K562 (cell line): ENCODE measurements around the gene RUNX3. TPM values are rescaled to one million over a fixed set of nuclear protein-coding genes. Genes with fewer than 3 reads are reported as not detected.

Experiments used
- ATAC-seq: fragments of 200-7000 bp; cut with Tn5 transposase; 3 replicates; pipeline ENCODE4 v1.9.1; 2020; ENCODE audit warnings: moderate library complexity
- BruUV-seq: library from RNA; stranded (reverse); fragments of 400-500 nt; replicated peaks from 2 replicates; lab custom pipeline; 2021; lab: Mats Ljungman, UMichigan
- CTCF ChIA-PET: fragments of 300-600 bp; formaldehyde crosslinking; extraction: SDS; loops from one replicate; lab custom pipeline; 2021; ENCODE audit warnings: low intra/inter-chr PET ratio; lab: Yijun Ruan, JAX
- POLR2A ChIA-PET: fragments of 300-600, 350-650 bp; sonication (Branson Sonifier 250); formaldehyde crosslinking; extraction: SDS; loops from one replicate; lab custom pipeline; 2021; ENCODE audit warnings: antibody characterized with exemption, inconsistent platforms; lab: Yijun Ruan, JAX
- DNase-seq, 4 experiments: peaks; one replicate each; pipeline versions ENCODE4 v3.0.0 to v3.0.0-alpha.2; 2011 to 2018; ENCODE audit warnings: low spot score in 3 of 4, mixed read lengths in 3 of 4; ENCODE audit errors: extremely low read depth in 1 of 4
- FAIRE-seq: peaks from 2 replicates; lab custom pipeline; 2011; peaks lifted over from hg19 to GRCh38; lab: Jason Lieb, UNC
- H2AFZ ChIP-seq: 2 replicates; pipeline ENCODE4 v1.6.0; 2011; ENCODE audit warnings: low read depth, low read length, control low read depth, inconsistent platforms
- H3K27ac ChIP-seq: fragments of 200-600 bp; 3 replicates; pipeline ENCODE4 v1.8.0; 2011; ENCODE audit warnings: low read depth, mild to moderate bottlenecking, control low read depth, inconsistent platforms, low read length, moderate library complexity, mixed read lengths; ENCODE audit errors: extremely low read depth
- H3K27me3 ChIP-seq, 2 experiments: fragments of 300-600 bp in 1 of 2; 2 replicates in 1 of 2; 3 replicates in 1 of 2; pipeline versions ENCODE4 v1.6.0 to v1.8.0; 2011; ENCODE audit warnings: inconsistent platforms in 2 of 2, low read length in 2 of 2, mild to moderate bottlenecking in 1 of 2, mixed read lengths in 1 of 2, moderate library complexity in 1 of 2; ENCODE audit not compliant: control insufficient read depth in 2 of 2, insufficient read depth in 2 of 2
- H3K36me3 ChIP-seq: fragments of 300-600 bp; 3 replicates; pipeline ENCODE4 v1.8.0; 2011; ENCODE audit warnings: mild to moderate bottlenecking, low read length, inconsistent platforms; ENCODE audit not compliant: control insufficient read depth, insufficient read depth
- H3K4me1 ChIP-seq, 2 experiments: fragments of 200-600 bp in 1 of 2; replicated peaks in 1 of 2; 2 replicates in 1 of 2; 3 replicates in 1 of 2; pipeline versions ENCODE4 v1.5.1 to v1.8.0; 2011; ENCODE audit warnings: inconsistent platforms in 2 of 2, low read length in 2 of 2, mild to moderate bottlenecking in 1 of 2, mixed read lengths in 1 of 2, moderate library complexity in 1 of 2; ENCODE audit not compliant: control insufficient read depth in 2 of 2, insufficient read depth in 2 of 2
- H3K4me2 ChIP-seq: 2 replicates; pipeline ENCODE4 v1.6.1; 2011; ENCODE audit warnings: low read length, control low read depth, inconsistent platforms, mixed read lengths; ENCODE audit not compliant: insufficient read depth
- H3K4me3 ChIP-seq: fragments of 200-600 bp; sonication (generic), shearing (Covaris generic); 2 replicates; pipeline ENCODE4 v1.5.1; 2016; ENCODE audit warnings: control low read depth, inconsistent platforms
- H3K79me2 ChIP-seq: fragments of 200-600 bp; 3 replicates; pipeline ENCODE4 v1.8.0; 2011; ENCODE audit warnings: low read length, inconsistent platforms; ENCODE audit not compliant: control insufficient read depth, insufficient read depth
- H3K9ac ChIP-seq, 2 experiments: 2 replicates each; pipeline versions ENCODE4 v1.6.0 to v1.6.1; 2011; ENCODE audit warnings: low read depth in 2 of 2, low read length in 2 of 2, control low read depth in 1 of 2, inconsistent platforms in 1 of 2, mild to moderate bottlenecking in 1 of 2, mixed read lengths in 1 of 2; ENCODE audit not compliant: insufficient read depth in 1 of 2
- H3K9me1 ChIP-seq: one replicate; pipeline ENCODE4 v1.6.0; 2011; ENCODE audit warnings: inconsistent platforms, mild to moderate bottlenecking, low read length, moderate library complexity; ENCODE audit not compliant: control insufficient read depth, insufficient read depth
- H3K9me3 ChIP-seq: replicated peaks from 2 replicates; pipeline ENCODE4 v1.5.1; 2011; ENCODE audit warnings: low read depth, low read length, inconsistent platforms; ENCODE audit not compliant: control insufficient read depth, insufficient read depth
- H4K20me1 ChIP-seq: replicated peaks from 2 replicates; pipeline ENCODE4 v1.6.1; 2011; ENCODE audit warnings: low read length, inconsistent platforms, mixed read lengths; ENCODE audit not compliant: control insufficient read depth, insufficient read depth
- EZH2 ChIP-seq: IDR thresholded peaks from 2 replicates; pipeline ENCODE4 v1.6.1; 2012; ENCODE audit warnings: low read depth, mild to moderate bottlenecking, inconsistent platforms, low read length, borderline replicate concordance
- NCOA6 ChIP-seq: fragments of 450-650 bp; IDR thresholded peaks from 2 replicates; pipeline ENCODE4 v1.6.1; 2017; ENCODE audit warnings: mild to moderate bottlenecking
- RBM25 ChIP-seq: fragments of 200-400 bp; formaldehyde crosslinking; IDR thresholded peaks from 2 replicates; pipeline ENCODE4 v1.6.1; 2018; ENCODE audit warnings: low read length, low read depth, moderate library complexity; ENCODE audit not compliant: severe bottlenecking
- WGBS: fragments of 100-300 bp; shearing (Covaris generic); methylation state at CpG from one replicate; pipeline ENCODE4 v1.1.6; 2016; ENCODE audit warnings: low coverage, mixed read lengths; ENCODE audit not compliant: insufficient coverage; ENCODE audit errors: missing lambda C conversion rate; 5-methylcytosine and 5-hydroxymethylcytosine counted together
- in situ Hi-C: fragments of 300-500 bp; cut with MboI; formaldehyde crosslinking; loops from 4 replicates; pipeline ENCODE4 v1.15.0; 2018; ENCODE audit warnings: inconsistent platforms, mixed read lengths
- intact Hi-C: fragments of 100-400 bp; cut with micrococcal nuclease; formaldehyde crosslinking; loops from 2 replicates; pipeline ENCODE4 v1.14.2; 2022
- polyA plus RNA-seq, 8 experiments: library from polyadenylated mRNA; depleted of rRNA in 4 of 8; stranded (reverse) in 5 of 8; unstranded in 3 of 8; fragments of >200 nt; fragmentation: Nextera tagmentation in 2 of 8; fragmentation: Illumina TruSeq in 1 of 8; extraction: Ambion mirVana in 2 of 8; extraction: Trizol in 1 of 8; gene quantifications; 2 replicates each; pipeline versions ENCODE4 v1.2.1 to v1.2.3, GENCODE V29; 2011 to 2014; ENCODE audit warnings: inconsistent platforms in 1 of 8, missing spikeins in 1 of 8
- total RNA-seq, 7 experiments: library from RNA; depleted of rRNA in 6 of 7; stranded (reverse); fragments of >200 nt in 6 of 7; fragmentation: Illumina TruSeq in 2 of 7; extraction: Trizol in 2 of 7; gene quantifications; 2 replicates each; pipeline versions ENCODE4 v1.2.1 to v1.2.3, GENCODE V29; 2011 to 2021; ENCODE audit warnings: low replicate concordance in 1 of 7

RUNX3 gene
- total and polyA plus RNA-seq, 9 of the 15 experiments (the other 6 are each of a cell fraction or from before 2014, with no cell fraction given): 0.01 to 0.64 (median 0.09) TPM

DNA sequence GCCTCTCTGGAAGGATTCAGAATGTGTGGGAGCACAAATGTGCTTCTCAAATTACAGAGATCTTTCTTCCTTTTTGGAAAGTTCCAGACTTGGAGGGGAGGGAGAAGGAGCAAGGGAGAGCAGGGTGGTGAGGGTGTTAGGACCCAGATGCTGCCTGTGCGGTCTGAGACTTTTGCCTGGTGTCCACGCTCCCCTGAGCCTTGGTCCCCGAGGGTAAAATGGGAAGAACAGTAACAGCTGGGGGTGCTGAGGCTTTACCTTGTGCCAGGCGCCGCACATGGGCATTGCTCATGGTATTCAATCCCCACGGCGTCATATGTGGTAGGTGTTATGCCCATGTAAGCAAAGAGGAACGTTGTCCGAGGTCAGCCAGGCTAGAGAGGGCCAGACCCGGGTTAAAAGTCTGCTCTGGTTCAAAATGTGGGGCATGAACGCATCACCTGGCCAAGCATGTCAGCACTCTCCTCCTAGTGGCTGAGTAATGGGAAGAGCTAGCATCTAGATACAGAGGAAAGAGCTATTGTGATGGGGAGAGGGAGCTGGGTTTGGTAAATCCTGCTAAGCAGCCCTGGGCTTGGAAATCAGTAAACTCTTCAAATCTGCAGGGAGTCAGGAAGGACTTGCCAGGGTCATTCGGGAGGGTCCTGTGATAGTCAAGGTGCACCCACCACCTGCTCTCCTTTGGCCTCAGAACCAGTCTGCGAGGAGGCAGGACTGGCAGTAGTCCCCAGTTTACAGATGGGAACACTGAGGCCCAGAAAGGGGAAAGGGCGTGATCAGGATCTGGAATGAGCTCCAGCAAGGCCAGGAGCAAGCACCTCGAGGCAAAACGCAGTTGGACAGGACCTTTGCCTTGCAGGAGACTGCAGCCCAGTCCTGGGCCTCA is 4.5 kb upstream of the RUNX3 start:
- FAIRE-seq (no peak), DNase-seq (no peak)
- in situ Hi-C loops: loop anchor here (5.0 kb wide), 1 partner anchor 168 kb away; no protein-coding TSS in a partner anchor
- Histone ChIP-seq H3K9me3 (no peaks in the 10 kb centered on the region), H3K4me3 (no peak overlapping the region), H3K9me1 (no peaks in the 10 kb centered on the region), H2AFZ (no peak overlapping the region), H3K4me2 (no peak overlapping the region), H3K36me3 (no peaks in the 10 kb centered on the region)
- POLR2A ChIA-PET: interaction anchor here (0.7 kb wide), 1 partner anchor 89 kb away, joined by 4 read pairs; no protein-coding TSS in a partner anchor
- CTCF ChIA-PET: interaction anchor here (0.6 kb wide), 1 partner anchor 67 kb away, joined by 3 read pairs; no protein-coding TSS in a partner anchor
- no TSS peak for BruUV-seq
- TF ChIP-seq EZH2: 0 out of 2 replicates have a peak, but pooled peaks have one; percentile 18
- peak; percentile 71 for TF ChIP-seq RBM25
- TF ChIP-seq NCOA6: no peak
- TF ChIP-seq, all 486 proteins: peak for 2
- 3% methylated on average over 16 of the region's 16 CpGs for WGBS
- Histone ChIP-seq H3K27me3 (peaks cover 33 to 91% of the 10 kb centered on the region in 2 experiments; a peak in 4 of 5 replicates), H4K20me1 (peaks cover 25% of the 10 kb centered on the region), H3K4me1 (peaks cover 0 to 26% of the 10 kb centered on the region in 2 experiments; a peak in 2 of 5 replicates), H3K9ac (no peak overlapping the region), H3K79me2 (no peaks in the 10 kb centered on the region), H3K27ac (no peak overlapping the region)
- no peak for ATAC-seq
- intact Hi-C loops: loop anchor here (5.0 kb wide), 1 partner anchor 103 kb away; no protein-coding TSS in a partner anchor
